ENCODE results near the gene FAM90A26.
"Not testable (repeated sequence)": the region's sequence is repeated elsewhere in the genome, so short reads cannot be mapped to it uniquely, and the experiment has no call there.

DNA sequence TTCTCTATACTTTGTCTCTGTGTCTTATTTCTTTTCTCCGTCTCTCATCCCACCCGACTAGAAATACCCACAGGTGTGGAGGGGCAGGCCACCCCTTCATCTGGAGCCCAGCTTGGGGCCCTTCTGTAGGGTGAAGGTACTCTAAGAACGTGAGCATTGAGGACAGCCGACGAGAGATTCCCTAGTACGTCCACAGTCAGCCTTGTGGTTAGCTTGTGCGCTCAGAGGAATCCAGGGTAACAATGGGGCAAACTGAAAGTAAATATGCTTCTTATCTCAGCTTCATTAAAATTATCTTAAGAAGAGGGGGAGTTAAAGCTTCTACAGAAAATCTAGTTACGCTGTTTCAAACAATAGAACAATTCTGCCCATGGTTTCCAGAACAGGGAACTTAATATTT, 47.5 kb upstream of the FAM90A26 start:
- not testable (repeated sequence) for TF ChIP-seq RFX5 (IDR thresholded peaks at IDR 0.05; ENCODE audit: low read depth, low read length); FOXM1 (IDR thresholded peaks at IDR 0.05; ENCODE audit: low read depth, low read length); EZH2 (IDR thresholded peaks at IDR 0.05; ENCODE audit: borderline replicate concordance, control insufficient read depth, low read depth, low read length); ZNF622 (IDR thresholded peaks at IDR 0.05); EP300 (IDR thresholded peaks at IDR 0.05; ENCODE audit: borderline replicate concordance in 1 of 2, control insufficient read depth in 1 of 2, low read depth in 2 of 2, low read length in 2 of 2)
- TF ChIP-seq, protein P1, sequence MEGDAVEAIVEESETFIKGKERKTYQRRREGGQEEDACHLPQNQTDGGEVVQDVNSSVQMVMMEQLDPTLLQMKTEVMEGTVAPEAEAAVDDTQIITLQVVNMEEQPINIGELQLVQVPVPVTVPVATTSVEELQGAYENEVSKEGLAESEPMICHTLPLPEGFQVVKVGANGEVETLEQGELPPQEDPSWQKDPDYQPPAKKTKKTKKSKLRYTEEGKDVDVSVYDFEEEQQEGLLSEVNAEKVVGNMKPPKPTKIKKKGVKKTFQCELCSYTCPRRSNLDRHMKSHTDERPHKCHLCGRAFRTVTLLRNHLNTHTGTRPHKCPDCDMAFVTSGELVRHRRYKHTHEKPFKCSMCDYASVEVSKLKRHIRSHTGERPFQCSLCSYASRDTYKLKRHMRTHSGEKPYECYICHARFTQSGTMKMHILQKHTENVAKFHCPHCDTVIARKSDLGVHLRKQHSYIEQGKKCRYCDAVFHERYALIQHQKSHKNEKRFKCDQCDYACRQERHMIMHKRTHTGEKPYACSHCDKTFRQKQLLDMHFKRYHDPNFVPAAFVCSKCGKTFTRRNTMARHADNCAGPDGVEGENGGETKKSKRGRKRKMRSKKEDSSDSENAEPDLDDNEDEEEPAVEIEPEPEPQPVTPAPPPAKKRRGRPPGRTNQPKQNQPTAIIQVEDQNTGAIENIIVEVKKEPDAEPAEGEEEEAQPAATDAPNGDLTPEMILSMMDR (IDR thresholded peaks at IDR 0.05 in 2 of 3, conservative IDR thresholded peaks at IDR 0.05 in 1 of 3; ENCODE audit: control insufficient read depth in 2 of 3, extremely low read depth in 1 of 3, insufficient read depth in 1 of 3, low read depth in 3 of 3, low read length in 3 of 3), result not testable (repeated sequence)
